Measurements from ENCODE around the gene STK17A.
"Not testable (repeated sequence)": the region's sequence is repeated elsewhere in the genome, so short reads cannot be mapped to it uniquely, and the experiment has no call there.

STK17A gene

GRCh38 chr7:43602256-43602655 lies 19.3 kb downstream of the STK17A start:
- DNase-seq, result no peak

- no peak for DNase-seq
These were observed 21.3 kb downstream of the STK17A start for GRCh38 chr7:43604251-43604650.

- no peak for DNase-seq
These were observed 26.2 kb downstream of the STK17A start for GRCh38 chr7:43609097-43609496.

GRCh38 chr7:43612128-43612527 lies 29.2 kb downstream of the STK17A start:
- no peak for DNase-seq

GRCh38 chr7:43612599-43613589 lies 30.0 kb downstream of the STK17A start:
- no peak for DNase-seq

- DNase-seq, result no peak
These were observed 32.7 kb downstream of the STK17A start for GRCh38 chr7:43615558-43616145.

- no peak for DNase-seq
These were observed 34.1 kb downstream of the STK17A start for GRCh38 chr7:43616977-43617376.

- no peak for DNase-seq
These were observed 35.2 kb downstream of the STK17A start for GRCh38 chr7:43618073-43618472.

GRCh38 chr7:43619213-43620012 lies 36.5 kb downstream of the STK17A start:
- no peak for DNase-seq

GRCh38 chr7:43621729-43622448 lies 39.0 kb downstream of the STK17A start:
- DNase-seq, result no peak

- DNase-seq, result no peak
These were observed 41.2 kb downstream of the STK17A start for GRCh38 chr7:43624156-43624555.

- DNase-seq, result no peak
These were observed 42.5 kb downstream of the STK17A start for GRCh38 chr7:43625453-43625852.

GRCh38 chr7:43625980-43626379 lies 43.1 kb downstream of the STK17A start:
- DNase-seq, result no peak

GRCh38 chr7:43626695-43627094 lies 43.8 kb downstream of the STK17A start:
- no peak for DNase-seq

GRCh38 chr7:43627798-43628197 lies 44.9 kb downstream of the STK17A start:
- DNase-seq, result not testable (repeated sequence)

- DNase-seq, result no peak
These were observed 45.5 kb downstream of the STK17A start for GRCh38 chr7:43628431-43628830.

GRCh38 chr7:43629857-43630256 lies 46.9 kb downstream of the STK17A start:
- no peak for DNase-seq

- no peak for DNase-seq
These were observed 47.6 kb downstream of the STK17A start for GRCh38 chr7:43630482-43630881.

GRCh38 chr7:43631559-43631958 lies 48.7 kb downstream of the STK17A start:
- no peak for DNase-seq

- no peak for DNase-seq
These were observed 49.8 kb downstream of the STK17A start for GRCh38 chr7:43632746-43633145.

- no peak for DNase-seq
These were observed 51.5 kb downstream of the STK17A start for GRCh38 chr7:43634384-43634783.

- no peak for DNase-seq
These were observed 53.2 kb downstream of the STK17A start for GRCh38 chr7:43636093-43636492.

All from activated naive CD4-positive, alpha-beta T cell treated with anti-CD3 and anti-CD28 coated beads, Interleukin-2, amount 50 U/mL, for 16 hours (primary cell).